NCI-H69 (cell line): Measurements from ENCODE around the gene PRDM16.

ENCODE experiments used
- DNase-seq: peaks from one replicate; lab custom pipeline; 2025; lab: John Stamatoyannopoulos, UW

Gene PRDM16

DNA sequence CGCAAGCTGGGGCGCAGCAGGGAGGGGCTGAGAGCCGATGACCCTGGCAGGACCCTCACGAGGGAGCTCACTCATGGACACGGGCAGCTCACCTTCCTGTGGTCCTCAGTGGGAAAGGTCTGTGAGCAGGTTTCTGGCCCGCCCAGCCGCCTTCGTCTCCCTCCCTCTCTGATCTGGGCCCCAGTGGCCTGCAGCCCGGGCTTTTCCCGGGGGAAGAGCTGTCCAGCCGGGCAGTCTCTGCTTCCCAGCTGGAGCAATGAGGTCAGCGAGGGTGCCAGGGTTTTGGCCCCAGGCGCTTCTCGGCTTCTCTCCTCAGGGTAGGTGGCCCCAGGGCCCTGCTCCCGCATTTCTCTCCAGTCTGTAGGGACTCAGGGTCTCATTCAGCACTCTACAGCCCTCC, 363.3 kb downstream of the PRDM16 start:
- DNase-seq, result no peak

- DNase-seq, result no peak
Measured at GRCh38 chr1:3433076-3433475, 364.1 kb downstream of the PRDM16 start.

GRCh38 chr1:3433596-3434320, 364.8 kb downstream of the PRDM16 start:
- DNase-seq, result no peak

GRCh38 chr1:3434406-3435110, 365.6 kb downstream of the PRDM16 start:
- DNase-seq, result no peak

GRCh38 chr1:3435666-3436065, 366.7 kb downstream of the PRDM16 start:
- DNase-seq, result no peak

DNA sequence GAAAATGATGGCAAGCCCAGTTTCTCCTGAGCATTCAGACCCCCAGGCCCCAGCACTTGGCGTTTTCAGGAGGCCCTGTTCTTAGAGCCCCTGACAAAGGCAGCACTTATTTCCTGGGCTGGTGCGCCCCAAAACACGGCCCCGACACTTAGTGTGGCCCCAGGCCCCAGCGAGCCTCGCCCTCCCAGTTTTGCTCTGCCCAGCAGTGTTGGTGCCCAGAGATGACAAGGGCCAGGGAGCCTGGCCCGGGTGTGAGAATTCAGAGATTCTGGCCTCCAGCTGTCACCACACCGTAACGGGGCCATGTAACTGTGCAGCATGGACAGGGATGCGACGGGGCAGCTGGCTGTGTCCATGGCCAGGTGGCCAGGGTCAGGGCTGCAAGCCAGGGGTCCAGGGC, 367.4 kb downstream of the PRDM16 start:
- no peak for DNase-seq

DNA sequence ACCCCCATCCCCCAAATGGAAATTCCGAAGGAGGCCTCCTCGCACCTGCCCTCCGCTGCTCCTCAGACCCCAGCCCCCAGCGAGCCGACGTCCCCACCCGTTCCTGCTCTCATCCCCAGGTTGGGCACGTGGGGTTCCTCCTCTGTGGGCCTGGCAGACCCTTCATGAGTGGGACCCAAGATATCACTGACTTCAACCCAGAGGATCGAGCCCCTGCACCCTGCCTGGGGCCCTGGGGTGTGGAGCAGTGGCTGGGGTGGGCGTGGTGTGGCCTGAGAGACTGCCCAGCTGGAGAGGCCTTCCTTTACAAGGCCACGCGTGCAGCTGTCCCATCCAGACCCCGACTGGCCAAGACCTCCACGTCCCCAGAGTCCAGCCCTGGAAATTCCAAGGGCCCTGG, 367.9 kb downstream of the PRDM16 start:
- no peak for DNase-seq

GRCh38 chr1:3438661-3439180, 369.7 kb downstream of the PRDM16 start:
- DNase-seq, result no peak

GRCh38 chr1:3439346-3440299, 370.6 kb downstream of the PRDM16 start:
- peak; percentile 2 for DNase-seq

DNA sequence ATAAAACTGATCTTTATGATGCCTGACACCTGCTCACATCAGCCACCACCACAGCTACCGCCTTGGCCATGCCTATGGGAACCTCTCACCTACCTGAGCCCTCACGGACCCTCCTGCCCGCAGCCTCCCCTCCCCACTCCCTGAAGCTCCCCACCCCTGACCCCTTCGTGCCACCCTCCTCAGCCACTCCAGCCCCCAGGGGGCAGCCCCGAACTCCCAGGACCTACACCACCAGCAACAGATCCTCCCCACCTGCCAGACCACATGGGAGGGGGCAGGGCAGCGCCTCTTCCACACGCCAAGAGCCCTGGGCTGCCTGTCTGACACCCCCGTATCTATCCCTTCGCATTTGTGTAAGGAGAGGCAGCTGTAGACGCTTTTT, 371.3 kb downstream of the PRDM16 start:
- no peak for DNase-seq

- no peak for DNase-seq
Measured at GRCh38 chr1:3440711-3441409, 371.9 kb downstream of the PRDM16 start.

GRCh38 chr1:3441410-3441847, 372.4 kb downstream of the PRDM16 start:
- DNase-seq, result no peak

DNA sequence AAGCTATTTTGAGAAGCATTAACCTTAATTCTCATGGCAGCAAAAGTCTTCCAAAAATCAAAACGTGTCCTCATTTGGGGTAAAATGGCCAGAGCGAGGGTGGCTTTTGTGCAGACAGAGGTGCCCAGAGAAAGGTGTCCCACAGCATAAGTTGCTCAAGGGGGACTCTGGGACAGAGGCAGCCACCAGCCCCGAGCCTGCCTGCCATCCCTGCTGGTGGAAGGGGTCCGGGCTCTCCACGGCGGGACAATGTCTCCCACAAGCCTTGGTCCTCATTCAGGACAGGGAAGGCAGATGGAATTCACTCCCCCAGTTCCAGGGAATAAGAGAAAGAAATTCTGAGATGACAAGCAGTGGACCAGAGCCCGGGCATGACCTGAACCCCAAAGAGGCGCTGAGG, 372.9 kb downstream of the PRDM16 start:
- no peak for DNase-seq

GRCh38 chr1:3442331-3442730, 373.3 kb downstream of the PRDM16 start:
- no peak for DNase-seq

- no peak for DNase-seq
Measured at GRCh38 chr1:3442901-3443300, 373.9 kb downstream of the PRDM16 start.

- no peak for DNase-seq
Measured at GRCh38 chr1:3443807-3444206, 374.8 kb downstream of the PRDM16 start.

- DNase-seq, result no peak
Measured at GRCh38 chr1:3444298-3444697, 375.3 kb downstream of the PRDM16 start.

DNA sequence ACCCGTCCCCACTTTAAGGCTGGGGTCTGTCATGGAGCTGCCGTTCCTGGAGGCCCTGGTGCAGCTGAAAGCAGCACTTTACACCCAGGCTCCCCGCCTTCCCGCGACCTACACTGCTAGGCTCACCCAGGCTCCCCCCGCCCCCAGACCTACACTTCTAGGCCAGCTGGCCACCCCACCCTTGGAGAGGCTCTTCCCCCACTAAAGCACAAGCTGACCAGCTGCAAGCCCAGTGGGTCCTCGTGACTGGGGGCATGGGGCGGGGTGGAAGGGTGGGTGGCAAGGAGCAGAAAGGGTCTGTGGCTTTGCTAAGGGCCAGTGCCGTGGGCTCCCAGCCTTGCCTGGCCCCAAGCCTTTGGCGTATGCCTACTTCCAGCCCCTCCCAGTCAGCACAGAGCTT, 375.7 kb downstream of the PRDM16 start:
- DNase-seq, result no peak

DNA sequence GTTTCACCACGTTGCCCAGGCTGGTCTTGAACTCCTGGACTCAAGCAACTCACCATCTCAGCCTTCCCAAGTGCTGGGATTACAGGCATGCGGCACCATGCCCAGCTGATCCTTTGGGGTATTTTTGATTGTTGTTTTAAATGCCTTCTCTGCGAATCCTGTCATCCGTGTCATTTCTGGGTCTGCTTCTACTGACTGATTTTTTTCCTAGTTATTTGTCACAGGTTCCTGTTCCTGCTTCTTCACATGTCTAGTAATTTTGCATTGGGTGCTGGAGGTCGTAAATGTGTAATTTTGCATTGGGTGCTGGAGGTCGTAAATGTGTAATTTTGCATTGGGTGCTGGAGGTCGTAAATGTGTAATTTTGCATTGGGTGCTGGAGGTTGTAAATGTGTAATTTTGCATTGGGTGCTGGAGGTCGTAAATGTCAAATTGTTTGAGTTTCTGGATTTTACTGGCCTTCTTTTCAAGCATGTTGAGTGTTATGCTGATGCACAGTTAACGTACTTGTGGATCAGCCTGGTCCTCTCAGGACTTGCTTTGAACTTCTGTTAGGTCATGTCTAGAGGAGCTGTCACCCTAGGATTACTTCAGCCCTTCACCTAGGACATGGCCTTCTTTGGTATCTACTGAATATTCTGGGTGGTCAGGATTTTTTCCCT, 381.3 kb downstream of the PRDM16 start:
- no peak for DNase-seq

DNA sequence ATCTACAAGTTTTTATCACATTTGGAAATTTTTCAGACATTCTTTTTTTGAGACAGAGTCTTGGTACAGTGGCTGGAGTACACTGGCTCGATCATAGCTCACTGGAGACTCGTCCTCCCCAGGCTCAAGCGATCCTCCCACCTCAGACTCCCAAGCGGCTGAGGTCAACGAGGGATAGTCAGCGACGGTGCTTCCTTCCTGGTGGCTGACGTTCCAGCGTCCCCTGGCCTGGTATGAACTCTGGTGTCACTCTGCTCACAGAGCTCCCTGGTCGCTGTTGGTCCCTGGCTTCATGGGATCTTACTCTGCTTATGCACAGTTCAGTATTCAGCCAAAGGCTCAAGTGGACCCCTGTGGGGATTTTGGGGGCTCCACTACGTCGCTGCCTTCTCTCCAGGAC, 382.0 kb downstream of the PRDM16 start:
- DNase-seq, result no peak
